Measurements from ENCODE around the gene BCAR1.
"Not testable (repeated sequence)": the region's sequence is repeated elsewhere in the genome, so short reads cannot be mapped to it uniquely, and the experiment has no call there.

The BCAR1 gene

DNA sequence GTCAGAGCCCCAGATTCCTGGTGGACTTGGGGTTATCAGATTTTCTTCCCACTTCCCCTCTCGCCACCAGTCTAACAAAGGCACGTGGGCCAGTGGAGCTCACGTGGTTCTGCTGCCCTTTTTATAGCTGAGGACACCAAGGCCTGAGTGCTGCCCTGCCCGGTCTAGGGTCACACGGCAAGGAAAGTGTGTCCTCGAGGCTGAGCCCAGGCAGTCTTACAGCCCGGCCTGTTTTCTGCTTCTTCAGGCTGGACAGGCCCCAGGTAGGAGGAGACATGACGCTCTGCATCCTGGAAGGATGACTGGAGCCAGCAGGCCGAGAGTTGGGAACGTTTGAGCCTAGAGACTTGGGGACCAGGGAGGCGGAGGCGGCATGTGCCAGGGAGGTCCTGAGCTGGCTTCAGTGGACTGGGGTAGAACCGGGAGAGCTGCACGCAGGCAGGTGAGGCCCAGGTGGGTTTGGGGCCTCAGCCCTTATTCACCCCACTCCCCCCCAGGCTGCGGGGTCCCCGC is 29.1 kb downstream of the BCAR1 start:
- DNase-seq, result no peak

DNA sequence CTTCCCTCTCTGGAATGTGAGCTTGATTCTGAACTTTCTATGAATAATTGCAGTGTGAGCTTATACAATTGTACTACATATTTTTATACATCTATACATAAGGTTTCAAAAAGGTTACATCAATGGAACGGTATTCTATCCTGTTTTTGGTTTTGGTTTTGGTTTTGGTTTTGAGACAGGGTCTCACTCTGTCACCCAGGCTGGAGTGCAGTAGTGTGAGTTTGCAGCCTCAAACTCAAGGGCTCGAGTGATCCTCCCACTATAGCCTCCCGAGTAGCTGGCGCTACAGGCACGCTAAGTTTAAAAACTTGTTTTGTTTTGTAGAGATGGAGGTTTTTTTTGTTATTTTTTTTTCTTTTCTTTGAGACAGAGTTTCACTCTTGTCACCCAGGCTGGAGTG is 31.6 kb downstream of the BCAR1 start:
- DNase-seq, result no peak

DNA sequence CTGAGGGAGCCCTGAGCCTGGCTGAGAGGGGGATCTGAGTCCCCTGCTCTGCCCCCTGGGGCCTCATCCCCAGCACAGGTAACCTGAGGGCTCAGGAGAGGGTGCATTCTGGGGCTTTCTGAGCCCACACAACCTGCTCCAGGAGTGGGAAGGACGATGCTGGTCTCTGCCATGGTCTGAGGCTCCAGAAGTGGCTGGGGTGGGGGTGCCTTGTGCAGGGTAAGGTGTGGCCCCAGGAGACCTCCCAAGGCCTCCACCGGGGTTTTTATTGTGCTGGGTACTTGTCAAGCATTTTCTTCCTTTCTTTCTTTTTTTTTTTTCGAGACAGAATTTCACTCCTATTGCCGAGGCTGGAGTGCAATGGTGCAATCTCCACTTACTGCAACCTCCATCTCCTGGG is 32.3 kb downstream of the BCAR1 start:
- no peak for DNase-seq

DNA sequence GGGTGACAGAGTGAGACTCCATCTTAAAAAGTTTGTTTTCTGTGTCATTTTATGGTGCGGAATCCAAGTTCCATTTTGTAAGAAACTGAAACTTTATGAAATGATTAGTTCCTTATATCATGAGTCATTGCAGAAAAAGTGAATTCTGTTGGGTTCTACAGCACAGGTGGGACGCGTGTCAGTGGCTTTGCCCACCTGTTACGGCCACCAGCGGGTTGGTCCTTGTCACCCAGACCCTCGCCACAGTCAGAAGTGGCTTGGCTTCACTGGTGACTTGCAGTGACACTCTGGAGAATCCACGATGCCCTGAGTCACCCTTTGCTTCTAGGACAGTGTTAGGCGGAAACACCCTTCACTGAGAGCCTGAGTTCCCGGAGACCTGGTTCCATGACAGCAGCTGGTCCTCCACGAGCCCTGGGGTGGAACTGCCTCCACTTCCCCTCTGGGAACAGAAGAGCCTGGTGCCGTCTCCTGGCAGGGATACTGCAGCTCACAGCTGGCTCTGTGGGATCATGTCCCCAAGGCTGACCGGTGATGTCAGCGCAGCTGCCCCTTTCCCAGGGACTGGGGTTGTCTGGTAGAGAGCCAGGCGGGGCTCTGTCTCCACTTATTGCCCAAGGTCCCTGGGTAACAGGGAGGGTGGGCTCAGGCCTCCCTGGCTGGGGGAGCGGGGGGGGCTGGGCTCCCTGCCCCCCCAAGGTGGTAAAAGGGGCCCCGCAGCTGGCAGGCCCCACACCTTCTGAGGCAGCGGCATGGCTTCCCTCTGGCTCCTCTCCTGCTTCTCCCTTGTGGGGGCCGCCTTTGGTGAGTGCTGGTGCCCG is 33.0 kb downstream of the BCAR1 start, which contains the start of gene CTRB1:
Gene CTRB1, plus strand, starts transcription at position 733 of the 821 bp plus-strand sequence. Its CDS starts 20 bp downstream, at position 753.
- DNase-seq, result no peak

DNA sequence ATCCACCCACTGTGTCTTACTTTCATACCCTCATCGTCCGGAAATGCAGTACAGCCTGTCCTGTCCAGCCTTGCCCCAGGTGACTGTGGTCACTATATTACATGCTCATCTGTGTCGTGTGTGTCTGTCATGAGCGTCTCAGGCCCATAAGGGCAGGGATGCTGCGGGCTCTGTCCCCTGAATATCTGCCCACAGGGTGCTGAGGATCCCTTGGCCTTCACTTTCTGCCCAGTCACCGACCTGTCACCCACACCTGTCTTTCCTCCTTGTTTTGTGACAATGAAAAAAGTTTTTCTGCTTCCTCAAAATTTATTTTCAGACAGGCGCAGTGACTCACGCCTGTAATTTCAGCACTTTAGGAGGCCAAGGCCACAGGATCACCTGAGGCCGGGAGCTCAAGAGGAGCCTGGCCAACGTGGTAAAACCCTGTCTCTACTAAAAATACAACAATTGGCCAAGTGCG is 34.0 kb downstream of the BCAR1 start:
- no peak for DNase-seq

DNA sequence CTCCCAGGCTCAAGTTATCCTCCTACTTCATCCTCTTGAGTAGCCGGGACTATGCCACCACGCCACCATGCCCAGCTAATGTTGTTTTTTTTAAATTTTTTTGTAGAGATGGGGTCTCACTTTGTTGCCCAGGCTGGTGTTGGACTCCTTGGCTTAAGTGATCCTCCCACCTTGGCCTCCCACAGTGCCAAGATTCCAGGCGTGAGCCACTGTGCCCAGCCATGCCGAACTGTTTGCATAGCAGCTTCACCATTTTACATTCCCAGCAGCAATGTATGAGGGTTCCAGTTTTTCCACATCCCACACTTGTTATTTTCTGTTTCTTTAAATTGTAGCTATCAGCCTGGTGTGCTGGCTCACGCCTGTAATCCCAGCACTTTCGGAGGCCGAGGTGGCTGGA is 34.8 kb downstream of the BCAR1 start:
- no peak for DNase-seq

DNA sequence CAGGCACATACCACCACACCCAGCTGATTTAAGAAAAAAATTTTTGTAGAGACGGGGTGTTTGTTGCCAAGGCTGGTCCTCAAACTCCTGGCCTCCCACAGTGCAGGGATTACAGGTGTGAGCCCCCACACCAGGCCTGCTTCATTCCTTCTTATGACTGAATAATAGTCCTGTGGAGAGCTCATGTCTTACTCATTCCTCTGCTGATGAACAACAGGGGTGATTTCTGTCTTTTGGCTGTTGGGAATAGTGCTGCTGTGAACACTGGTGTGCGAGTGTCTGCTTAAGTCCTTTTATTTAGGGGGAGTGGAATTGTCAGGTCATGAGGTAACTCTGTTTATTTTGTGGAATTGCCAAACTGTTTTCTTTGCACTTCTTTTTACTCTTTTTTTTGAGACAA is 35.3 kb downstream of the BCAR1 start:
- no peak for DNase-seq

DNA sequence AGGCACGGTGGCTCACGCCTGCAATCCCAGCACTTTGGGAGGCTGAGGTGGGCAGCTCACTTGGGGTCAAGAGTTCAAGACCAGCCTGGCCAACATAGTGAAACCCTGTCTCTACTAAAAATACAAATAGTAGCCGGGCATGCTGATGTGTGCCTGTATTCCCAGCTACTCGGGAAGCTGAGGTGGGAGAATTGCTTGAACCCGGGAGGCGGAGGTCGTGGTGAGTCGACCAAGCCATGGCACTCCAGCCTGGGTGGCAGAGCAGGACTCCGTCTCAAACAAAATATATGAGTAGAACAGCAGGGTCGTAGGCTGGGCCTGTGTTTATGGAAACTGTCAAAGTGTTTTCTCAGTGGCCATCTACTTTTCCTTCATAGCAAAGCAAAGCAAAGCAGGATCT is 40.1 kb downstream of the BCAR1 start:
- DNase-seq, result not testable (repeated sequence)

DNA sequence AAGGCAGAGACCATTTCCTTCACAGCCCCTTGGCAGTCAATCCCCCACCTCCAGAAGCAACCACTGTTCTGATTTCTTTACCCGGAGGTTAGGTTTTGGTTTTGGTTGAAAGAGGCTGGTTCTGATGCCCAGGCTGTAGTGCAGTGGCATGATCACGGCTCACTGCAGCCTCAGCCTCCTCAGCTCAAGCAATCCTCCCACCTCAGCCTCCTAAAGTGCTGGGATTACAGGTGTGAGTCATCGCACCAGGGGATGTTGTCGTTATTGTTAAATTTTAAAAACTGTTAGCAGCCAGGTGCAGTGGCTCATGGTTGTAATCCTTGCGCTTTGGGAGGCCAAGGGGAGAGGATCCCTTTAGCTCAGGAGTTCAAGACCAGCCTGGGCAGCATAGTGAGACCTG is 41.5 kb downstream of the BCAR1 start:
- no peak for DNase-seq

DNA sequence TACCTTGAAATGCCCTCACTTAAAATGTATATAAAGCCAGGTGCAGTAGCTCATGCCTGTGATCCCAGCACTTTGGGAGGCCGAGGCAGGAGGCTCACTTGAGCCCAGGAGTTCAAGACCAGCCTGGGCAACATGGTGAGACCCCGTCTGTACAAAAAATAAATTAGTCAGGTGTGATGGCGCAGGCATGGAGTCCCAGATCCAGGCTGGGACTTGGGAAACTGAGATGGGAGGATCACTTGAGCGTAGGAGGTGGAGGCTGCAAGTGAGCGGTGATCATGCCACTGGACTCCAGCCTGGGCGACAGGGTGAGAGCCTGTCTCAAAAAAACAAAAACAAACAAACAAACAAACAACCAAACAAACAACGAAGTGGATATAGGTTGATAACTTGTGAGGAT is 41.9 kb downstream of the BCAR1 start:
- not testable (repeated sequence) for DNase-seq

DNA sequence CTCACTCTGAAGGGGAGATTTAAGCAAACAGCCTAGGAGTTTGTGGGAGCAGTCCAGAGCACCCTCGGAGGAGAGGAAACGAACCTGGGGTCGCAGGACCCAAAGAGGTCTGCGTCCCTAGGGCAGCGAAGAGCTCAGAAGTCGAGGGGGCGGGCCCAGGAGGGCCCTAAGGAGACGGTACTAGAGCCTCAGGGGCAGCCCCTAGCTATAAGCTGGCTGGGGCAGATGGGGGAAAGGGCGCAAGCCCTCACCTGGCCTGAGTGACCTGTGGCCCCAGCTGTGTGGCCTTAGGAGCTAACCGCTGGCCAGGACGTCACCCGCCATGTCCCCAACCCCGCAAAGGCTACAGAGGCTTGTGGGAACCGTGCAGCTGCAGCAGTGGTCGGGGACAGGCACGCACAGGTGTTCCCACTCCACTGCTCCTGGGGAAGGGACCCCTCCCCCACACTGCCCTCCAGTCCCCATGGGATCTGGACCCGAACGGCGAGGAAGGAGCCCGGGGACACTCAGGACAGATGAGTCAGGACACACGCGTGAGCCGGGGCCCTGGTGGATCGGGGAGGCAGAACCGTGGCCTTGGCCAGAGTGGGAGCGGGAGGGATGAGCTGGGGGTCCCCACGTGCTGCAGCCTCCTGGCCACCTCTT is 42.4 kb downstream of the BCAR1 start:
- no peak for DNase-seq

DNA sequence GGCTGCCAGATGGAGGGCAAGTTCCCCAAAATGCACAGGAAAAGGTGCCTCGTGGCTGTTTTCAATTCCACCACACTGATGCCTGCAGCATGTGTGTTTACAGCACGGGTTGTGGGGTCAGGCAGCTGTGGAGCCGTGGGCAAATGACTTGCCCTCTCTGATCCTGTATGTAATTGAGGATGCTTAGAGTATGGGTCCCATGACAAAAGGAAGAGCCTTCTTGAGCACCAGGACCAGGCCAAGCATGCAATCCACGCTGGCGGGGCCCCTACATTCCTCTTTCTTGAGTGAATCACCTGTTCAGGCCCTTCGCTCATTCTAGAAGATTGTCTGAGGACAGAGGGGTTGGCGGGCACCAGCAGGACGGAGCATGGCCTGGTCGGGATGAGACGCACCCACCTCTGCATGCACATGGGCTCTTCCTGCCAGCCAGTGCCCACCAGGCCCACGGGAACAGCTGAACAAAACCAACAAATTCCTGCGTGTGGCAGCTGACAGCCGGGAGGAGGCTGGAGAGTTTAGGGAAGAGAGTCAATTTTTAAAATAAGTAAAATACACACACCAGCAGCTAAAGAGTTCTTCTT is 43.1 kb downstream of the BCAR1 start:
- no peak for DNase-seq

DNA sequence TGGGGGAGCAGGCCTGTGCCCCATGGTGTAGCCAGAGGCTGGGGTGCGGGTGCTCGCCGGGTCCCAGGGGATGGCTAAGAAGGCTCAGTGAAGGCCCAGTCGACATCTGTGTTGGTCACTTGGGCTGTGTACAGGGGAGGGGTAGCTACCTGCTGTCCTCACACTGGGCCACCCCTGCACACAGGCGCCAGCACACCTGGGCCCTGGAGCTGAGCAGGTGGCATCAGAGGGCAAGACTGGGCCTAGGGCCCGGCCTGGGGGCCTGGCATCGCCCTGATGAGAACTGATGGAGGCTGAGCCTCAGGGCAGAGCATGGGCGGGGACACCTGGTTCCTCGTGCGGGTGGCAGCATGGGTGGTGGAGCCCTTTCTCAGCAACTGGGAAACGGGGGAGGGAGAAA is 43.6 kb downstream of the BCAR1 start:
- no peak for DNase-seq

DNA sequence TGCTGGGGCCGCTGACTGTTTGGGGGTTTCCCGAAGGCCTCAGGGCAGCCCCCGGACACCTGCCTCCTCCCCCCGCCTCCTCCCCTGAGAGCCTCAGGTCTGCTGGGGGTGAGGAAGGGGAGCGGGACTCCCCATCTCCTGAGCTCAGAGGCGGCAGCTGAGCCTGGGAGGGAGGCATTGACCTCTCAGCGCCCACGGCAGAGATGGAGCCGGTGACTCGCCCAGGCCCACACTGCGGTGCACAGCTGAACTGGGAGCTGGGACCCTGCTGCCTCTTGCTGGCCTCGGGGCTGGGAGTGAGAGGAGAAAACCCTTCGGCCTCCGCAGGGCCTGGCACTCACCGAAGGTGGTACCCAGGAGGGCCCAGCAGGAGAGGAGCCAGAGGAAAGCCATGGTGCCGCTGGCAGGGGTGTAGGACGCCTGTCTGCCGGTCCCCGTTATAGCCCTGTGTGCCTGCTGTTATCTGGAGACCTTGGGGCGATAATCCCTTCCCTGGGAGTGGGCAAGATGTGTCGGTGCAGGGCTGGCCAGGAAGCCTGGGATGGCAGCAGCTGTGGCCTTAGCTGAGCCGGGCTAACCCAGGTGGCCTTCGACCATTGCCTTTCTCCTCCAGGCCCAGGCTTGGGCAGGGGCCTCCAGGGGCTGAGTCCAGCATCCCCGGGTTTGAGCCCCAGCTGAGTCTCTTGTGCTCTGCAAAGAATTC is 44.5 kb downstream of the BCAR1 start, which contains the start of gene CTRB2:
Gene CTRB2, minus strand, starts transcription at position 413 of the 703 bp plus-strand sequence. Its CDS starts 20 bp downstream, at position 393.
- no peak for DNase-seq

DNA sequence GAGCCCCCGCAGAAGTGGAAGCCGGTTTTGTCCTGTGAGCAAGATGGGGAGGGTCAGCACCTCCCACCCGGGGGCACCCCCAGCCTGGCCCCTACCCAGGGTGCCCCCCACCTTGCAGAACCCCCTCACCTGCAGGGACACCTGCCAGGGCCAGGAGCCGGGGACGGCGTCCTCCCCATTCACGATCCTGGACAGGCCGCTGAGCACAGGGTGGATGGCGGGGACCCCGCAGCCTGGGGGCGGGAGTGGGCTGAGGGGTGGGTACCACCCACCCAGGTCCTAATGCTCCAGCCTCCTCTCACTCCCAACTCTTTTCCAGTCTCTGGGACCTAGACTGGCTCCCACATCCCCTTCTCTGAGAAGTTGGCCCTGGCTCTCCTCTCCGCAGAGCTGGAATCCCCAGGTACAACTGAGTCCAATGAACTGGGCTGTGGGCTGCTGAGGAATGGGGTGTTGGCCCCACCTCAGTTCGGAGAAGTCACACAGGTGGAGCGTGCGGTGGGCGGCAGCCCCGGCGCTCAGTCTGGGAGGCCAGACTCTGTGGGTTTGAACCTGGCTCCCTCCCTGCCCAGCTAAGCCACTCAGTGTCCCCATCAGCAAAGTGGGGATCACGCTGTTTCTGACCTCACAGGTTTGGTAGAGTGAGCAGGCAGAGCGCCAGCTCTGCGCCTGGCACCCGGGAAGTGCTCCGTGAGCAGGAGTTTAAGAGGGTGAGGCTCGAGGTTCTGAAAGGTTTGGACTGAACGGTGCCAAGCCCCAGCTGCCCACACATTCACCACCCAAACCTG is 45.3 kb downstream of the BCAR1 start:
- not testable (repeated sequence) for DNase-seq

DNA sequence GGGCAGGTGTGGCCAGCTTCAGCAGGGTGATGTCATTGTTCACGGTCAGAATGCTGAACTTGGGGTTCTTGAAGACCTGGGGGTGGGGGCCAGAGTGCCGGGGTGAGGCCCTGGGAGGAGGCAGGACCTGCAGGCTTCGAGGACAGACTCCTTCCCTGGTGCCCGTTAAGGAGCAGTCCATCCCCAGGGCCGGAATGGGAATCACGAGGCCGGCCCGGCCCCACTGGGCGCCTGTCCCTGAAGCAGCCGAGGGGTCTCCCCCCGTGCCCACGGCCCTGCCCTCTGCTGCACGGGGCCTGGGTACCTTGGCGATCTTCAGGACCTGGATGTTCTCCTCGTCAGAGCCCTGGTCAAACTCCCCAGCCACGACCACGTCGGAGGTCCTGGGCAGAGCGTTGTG is 46.0 kb downstream of the BCAR1 start:
- not testable (repeated sequence) for DNase-seq

DNA sequence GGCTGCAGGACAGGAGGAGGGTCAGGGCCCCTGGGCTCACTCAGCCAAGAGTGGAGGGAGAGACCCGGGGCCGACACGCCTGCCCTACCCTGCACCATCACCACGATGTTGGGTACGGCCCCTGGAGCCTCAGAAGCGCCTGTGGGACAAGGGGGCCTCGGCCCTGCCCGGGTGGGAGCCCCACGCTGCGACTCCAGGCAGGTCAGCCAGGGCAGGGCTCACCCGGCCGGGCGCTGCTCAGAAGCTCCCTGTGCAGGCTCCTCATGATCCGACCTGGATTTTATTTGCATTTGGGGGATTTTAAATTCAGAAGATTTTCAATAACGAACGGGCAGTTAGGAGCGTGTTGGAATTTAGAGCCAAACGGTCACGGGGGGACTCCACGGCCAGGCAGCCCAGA is 46.5 kb downstream of the BCAR1 start:
- not testable (repeated sequence) for DNase-seq

DNA sequence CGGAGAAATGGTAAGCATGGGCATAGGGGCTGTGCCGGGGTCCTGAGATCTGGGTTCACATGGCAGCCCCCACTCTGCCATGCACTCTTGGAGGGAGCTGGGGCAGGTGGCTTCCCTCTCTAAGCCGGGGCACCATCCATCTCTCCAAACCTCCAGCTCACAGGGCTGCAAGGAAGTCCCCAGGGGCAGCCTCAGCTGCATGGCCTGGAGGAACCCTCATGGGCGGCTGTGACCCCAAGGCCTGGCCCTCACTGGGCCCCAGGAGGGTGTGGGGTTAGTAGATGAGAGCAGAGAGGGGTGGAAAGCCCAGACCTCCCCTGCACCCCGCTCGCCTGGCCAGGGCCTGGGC is 47.0 kb downstream of the BCAR1 start:
- no peak for DNase-seq

DNA sequence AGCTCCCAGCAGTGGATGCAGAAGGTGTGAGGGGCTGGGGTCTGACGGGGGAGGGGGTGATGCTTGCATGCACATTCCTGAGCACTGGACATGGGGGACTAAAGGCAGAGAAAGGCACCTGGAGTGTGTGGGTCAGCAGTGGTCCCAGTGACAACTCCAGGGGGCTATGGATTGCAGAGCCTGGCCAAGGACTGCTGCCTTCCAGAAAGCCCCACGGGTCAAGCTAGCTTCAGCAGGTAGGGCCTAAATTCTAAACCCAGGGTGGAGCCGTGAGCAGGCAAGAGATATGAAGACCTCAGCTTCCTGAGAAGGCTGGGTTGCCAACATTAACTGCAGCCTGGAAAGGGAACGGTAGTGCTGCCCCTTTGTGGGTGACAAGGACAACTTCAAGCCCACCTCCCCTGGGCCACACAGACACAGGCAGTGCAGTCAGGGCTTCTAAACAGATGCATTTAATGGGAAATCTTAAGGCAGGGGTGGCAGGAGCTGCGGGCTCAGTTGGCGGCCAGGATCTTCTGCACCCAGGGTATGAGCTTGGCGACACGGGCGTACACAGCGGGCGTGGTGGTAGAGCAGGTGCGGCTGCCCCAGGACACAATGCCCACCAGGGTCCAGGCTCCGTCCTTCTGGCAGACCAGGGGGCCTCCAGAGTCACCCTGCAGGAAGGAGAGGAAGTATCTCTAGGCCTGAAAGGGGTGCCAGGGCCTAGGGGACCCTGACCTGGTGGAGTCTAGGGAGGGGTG is 47.6 kb downstream of the BCAR1 start:
- DNase-seq, result no peak

DNA sequence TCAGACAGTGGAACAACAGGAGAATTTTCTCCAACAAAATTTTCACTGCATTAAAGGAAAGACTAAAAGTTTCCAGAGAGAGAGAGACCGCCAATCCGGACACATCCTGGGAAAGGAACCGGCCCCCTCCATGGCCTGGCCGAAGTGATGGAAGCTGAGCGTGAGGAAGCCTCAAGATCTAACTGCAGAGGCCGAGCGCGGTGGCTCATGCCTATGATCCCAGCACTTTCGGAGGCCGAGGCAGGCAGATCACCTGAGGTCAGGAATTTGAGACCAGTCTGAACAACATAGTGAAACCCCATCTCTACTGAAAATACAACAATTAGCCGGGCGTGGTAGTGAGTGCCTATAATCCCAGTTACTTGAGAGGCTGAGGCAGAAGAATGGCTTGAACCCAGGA is 48.3 kb downstream of the BCAR1 start:
- no peak for DNase-seq

DNA sequence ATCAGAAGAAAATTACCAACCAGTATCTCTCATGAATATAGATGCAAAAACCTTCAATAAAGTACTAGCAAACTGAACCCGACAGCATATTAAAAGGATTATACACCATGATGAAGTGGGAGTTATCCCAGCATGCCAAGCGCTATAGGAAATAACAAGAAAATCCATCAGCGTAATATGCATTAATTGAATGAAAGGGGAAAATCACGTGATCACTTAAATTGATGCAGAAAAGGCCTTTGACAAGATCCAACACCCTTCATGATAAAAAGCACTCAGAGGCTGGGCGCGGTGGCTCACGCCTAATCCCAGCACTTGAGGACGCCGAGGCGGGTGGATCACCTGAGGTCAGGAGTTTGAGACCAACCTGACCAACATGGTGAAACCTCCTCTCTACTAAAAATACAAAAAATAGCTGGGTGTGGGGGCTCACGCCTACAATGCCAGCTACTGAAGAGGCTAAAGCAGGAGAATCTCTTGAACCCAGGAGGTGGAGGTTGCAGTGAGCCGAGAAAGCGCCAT is 49.3 kb downstream of the BCAR1 start:
- DNase-seq, result no peak

All from NCI-H526 treated with DMSO at 0.1 percent for 48 hours (cell line).